Stimulated activated CD8-positive, alpha-beta memory T cell treated with anti-CD3 and anti-CD28 coated beads, Interleukin-12 subunit alpha, Interleukin-12 subunit beta, amount 100 ng/mL, for 24 hours (primary cell): Measurements from ENCODE around the gene LRP1B.
"Not testable (repeated sequence)": the region's sequence is repeated elsewhere in the genome, so short reads cannot be mapped to it uniquely, and the experiment has no call there.

Source experiments
- DNase-seq: peaks from one replicate; pipeline ENCODE4 v3.0.0-alpha.2; 2020; ENCODE audit errors: extremely low read depth

Gene LRP1B

DNA sequence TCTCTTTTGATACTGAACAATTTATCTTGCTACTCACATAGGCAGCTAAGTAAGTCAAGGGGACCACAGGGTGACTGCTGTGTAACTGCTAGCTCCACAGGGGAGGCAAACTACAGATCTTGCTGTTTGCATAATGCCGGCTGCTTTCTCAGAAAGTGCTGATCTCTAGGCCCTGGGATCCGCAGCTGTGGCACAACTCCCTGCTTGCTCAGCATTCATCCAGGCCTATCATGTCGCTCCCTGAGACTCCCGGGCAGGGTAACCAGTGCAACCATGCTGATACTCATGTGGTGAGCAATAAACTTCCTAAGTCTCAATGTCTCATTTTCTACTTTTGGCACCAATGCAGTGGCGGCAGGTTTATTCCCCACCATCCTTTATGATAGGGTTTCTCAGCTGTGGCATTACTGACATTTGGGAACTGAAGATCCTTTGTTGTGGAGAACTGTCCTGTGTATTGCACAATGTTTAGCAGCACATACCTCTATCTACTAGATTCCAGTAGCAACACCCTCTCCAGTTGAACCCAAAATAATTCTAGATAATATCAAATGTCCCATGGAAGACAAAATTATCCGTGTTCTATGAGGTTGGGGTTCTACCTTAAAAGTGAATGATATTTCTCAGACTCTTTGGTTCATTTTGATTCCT is 1101.3 kb downstream of the LRP1B start:
- no peak for DNase-seq

DNA sequence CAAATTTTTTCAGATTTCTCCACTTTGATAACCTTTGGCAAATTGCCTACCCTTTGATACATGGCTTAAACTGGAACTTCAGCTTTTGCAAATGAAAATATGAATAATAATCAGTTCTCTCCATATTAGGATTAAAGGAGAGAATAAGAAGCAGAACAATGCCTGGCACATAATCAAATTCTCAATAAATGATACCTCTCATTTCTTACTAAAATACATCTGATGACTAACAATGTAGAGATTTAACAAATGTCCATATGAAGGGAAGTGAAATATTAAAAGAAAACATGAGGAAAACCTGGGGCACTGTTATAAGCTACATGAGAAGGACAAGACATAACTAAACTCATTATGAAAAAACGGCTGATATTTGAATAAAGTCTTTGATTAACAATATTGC is 1103.6 kb downstream of the LRP1B start:
- DNase-seq, result no peak

DNA sequence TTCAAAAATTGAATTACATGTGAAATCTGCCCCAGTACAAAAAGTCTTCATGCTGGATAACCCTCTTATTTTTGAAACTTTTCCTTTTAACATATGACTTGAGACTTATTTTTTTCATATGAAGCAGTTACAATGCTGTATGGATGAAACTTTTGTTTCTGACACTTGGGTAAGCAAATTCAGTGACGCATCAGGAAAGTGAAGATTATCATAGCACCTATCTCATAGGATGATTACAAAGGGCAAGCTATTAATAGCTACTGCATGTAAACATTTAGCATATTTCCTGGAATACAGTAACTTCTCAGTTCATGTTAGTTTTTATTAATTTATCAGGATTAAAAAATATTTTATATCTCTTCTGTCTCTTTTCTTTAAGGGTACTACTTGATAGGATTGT is 1109.2 kb downstream of the LRP1B start:
- no peak for DNase-seq

DNA sequence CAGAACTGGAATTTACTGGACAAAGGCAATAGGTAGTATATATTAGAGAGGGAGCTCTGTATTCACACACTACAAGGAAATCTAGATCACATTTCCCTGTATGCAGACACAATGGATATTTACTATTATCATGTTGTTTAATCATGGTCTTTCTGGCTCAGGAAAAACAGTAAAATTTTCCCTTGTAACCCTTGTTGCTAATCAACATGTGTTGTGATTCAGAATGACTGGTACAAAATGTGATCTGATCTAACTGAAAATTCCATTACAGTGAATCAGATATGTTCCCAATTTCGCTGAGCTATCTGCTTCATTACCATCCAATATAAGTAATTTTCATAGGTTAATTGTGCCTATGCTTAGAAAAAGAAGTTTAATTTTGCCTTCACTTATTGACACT is 1109.7 kb downstream of the LRP1B start:
- no peak for DNase-seq

DNA sequence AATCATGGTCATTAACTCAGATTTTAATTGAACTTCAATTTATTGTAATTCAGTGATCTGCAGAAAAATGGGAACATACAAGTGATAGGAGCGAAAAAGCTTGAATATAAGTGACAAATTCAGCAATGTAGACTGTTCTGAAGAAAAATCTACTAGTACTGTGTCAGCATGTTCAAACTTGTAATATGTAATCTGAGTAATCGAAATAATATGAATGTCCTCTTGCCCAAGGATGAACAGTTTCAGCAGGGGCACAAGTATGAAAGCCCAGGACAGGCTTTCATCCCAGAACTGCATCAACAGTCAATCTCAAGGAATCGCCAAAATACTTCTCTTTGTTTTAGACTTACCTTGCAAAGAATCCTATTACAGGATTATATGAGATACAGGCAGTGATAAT is 1110.5 kb downstream of the LRP1B start:
- no peak for DNase-seq

DNA sequence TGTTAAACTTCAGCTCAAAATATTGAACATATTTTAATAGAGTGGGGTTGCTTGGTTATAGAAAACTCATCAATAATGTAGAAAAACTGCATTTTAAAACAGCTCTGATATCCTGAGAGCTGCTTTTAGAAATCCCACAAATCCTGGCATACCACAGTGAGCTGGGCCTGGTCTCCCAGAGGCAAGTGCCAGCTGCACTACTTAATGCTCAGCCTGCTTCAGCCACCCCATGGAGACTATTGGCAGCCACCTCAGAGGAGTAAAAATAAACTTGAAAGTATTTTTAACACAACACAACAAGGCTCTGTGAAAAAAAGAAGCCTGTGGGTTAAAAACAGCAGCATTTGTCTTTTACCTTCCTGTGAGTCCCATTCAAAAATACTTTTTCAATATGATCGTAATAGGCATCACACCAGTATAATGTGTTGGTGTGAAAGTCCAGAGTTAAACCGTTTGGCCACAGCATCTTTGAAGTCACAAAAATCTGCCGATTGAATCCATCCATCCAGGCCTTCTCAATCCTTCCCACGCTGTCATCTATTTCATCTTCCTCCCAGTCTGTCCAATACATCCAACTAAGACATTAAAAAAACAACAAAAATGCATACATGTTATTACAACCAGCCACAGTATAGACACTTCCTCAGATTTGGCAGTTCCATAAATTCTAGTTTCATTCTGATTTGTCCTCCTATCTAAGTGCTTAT is 1115.3 kb downstream of the LRP1B start:
- DNase-seq, result no peak

DNA sequence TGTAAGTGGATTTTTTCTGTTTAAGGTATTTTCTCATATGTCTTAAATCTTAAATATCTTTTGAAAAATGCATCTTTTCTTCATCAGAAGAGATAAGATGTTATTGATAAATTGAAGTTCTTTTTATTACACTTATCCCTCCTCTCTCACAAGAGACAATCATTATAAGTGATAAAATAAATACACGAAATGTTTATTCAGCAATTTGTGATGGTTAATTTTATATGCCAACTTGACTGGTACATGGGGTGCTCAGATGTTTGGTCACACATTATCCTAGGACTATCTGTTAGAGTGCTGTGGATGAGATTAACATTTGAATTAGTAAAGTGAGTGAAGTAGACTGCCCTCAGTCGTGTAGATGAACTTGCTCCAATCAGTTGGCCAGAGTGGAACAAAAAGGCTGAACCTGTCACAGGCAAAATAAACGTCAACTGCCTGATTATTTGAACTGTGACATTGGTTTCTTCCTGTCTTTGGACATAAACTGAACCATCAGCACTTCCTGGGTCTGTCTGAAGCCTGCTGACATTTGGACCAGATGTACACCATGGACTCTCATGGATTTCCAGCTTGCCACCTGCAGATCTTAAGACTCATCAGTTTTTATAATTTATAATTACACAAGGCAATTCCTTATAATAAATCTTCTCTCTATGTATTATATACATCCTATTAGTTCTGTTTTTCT is 1126.7 kb downstream of the LRP1B start:
- no peak for DNase-seq

DNA sequence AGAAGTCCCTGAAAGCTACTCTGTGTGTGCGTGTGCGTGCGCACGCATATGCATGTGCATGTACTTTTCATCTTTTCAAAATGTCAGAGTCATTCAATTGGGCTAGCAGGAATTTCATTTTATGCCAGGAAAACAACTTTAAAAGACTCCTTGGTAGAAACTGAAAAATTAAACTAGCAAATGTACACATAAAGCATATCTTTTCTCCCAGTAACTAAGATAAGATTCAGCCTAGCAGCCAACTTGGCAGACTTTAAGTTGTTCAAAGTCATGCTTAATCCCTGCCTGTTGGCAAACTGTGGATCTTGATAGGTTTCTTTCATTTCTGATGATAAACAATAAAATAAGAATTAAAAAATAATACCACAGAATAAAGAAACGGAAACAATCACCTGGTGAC is 1129.1 kb downstream of the LRP1B start:
- DNase-seq, result no peak

DNA sequence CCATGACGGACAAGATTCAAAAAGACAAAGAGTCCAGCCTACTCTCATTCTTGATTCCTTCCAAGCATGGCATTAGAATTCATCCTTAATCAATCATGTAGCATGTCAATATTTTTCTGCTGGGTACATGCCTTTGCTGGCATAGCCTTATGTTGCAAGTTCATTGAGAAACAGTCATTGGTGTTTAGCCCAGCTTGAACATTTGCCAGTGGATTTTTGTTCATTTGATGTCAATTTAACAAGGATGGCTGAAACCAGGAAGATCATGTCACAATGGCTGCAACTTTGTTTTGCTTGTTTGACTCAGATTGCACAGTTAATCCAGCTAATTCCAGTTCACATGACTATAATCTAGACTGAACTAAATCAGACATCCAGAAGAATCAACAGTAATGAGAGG is 1132.2 kb downstream of the LRP1B start:
- no peak for DNase-seq

DNA sequence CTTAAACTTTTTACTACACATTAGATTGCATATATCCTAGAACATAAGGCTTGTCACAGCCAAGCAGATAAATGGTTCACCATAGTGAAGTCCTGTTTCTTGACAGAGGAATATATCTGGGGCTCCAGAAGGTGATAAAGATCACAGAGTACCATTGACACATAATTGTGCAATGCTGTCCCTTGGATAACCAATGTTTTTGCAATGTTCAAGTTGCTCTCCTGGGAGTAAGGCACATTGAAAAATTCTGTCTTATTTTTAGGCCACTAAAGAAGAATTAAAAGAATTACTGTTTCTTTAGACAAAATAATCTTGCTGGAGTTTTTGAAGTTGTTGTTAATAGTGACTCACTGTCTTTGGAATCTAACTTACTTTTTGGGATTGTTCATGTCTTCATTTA is 1132.8 kb downstream of the LRP1B start:
- DNase-seq, result no peak

DNA sequence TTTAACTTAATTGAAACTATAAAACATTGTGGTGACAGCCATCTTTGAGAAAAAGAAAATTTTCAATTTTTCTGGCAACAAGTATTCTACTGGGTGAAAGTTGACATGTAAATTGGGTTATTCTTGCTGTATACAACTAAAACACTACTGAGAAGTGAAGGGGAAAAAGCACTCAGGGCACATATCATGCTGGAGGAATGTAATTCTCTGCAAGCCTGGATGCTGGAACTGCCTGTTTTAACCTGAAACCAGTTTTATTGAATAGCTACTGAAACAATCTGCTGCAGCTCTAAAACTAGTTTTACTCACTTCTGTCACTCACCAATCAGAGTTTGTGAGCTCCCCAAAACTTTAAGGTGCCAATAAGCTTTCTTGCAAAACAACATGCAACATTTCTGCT is 1136.0 kb downstream of the LRP1B start:
- no peak for DNase-seq

DNA sequence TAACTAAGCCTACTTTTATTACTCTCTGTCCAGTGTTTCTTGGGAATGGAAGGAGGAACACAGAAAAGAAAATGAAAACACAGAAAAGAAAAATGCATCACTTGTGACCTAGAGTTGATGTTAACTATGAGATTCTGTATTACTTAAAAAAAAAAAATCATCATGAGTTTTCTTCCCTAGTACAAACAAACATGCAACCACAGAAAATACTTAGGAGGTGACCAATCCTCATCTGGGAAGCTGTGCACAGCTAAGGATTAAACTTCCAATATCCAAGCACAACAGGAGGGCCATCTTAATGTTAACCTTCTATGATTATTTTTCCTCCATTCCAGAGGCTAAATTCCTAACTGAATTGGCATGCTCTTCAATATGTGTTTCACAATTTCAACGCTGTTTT is 1140.4 kb downstream of the LRP1B start:
- no peak for DNase-seq

DNA sequence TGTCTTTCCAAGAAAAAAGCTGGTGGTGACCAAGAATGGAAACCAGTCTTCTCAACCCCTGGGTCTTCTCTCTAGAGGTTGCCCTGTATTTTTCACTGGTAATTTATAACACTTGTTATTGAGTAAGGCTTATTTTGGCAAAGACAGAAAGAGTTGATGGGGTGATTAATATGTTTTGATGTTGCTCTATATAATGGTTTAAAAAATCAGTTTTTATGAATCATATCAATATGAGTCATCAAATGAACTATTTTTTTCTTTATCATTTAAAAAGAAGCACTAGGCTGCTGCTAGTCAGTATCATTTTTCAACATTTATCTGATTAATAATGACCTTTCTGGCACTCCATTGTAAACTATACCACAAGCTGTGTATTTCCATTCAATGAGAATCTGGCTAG is 1142.2 kb downstream of the LRP1B start:
- DNase-seq, result no peak

DNA sequence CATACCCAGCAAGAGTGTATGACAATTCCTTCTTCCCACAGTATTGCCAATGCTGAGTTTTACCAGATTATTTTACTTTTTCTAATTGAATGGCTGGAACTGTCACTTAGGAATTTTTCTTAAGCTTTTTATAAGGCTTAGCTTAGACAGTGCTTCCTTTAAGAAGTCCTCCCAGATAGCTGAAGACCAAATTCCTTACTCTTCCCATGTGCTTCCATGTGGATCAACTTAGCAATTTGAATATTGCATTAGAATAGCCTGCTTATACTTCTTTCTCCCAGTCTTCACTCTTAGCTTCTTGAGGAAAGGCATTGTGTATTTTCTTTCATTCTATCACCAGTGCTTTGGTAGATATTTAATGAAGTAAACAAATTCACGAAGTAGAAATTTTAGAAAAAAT is 1144.4 kb downstream of the LRP1B start:
- no peak for DNase-seq

DNA sequence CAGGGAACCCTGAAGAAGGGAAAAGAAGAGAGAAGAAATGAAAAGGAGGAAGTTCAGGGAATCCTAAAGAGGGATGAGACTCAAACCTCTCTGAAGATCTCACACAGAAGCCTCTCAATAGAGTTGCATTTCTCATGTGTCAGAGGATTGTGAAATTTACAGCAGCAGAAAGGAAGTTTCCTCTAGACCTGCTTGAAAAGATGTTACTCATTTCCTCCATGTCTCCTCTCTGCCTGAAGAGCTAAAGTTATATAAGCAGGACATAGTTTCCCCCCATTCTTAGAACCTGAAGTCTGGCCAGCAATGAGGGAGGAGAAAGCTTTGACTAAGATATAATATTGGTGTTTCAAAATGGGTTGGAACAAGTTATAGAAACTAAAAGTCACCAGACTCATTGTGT is 1155.6 kb downstream of the LRP1B start:
- no peak for DNase-seq

DNA sequence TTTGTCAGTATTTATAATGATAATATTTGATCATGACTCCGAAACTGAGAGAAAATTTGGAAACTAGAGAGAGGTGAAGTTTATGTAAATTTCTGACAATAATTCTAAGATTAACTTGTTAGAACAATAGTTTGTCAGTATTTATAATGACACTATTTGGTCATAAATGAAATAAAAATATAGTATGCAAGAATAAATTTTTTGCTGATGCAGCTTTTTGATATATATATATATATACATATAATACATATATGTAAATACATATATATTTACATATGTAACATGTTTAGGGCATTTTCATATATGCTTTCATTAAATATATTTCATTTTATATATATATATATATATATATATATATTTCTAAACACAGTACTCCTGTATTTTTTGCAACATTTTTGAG is 1158.1 kb downstream of the LRP1B start:
- DNase-seq, result no peak

DNA sequence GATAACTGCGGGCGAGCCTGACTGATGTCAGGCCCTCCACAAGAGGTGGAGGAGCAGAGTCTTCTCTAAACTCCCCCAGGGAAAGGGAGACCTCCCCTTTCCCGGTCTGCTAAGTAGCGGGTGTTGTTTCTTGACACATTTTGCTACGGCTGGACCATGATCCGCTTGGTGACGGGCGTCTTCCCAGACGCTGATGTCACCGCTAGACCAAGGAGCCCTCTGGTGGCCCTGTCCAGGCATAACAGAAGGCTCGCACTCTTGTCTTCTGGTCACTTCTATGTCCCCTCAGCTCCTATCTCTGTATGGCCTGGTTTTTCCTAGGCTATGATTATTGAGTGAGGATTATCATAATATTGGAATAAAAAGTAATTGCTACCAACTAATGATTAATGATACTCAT is 1166.5 kb downstream of the LRP1B start:
- DNase-seq, result not testable (repeated sequence)

DNA sequence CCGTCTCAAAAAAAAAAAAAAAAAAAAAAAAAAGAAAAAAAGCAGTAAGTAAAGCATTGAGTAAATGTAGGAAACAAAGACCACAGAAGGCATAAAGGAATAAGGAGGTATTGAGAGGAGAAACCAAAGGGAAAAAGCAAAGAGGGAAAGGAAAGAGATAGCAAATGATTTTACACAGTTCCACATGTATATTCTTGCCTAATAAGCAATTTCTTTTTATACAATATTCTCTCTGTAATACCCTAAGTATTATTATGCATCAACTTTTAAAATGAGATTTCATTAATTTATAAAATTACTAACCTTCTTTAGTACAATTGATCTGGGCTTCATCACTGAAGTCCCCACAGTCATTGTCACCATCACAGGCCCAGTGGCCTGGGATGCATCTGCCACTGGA is 1180.9 kb downstream of the LRP1B start:
- DNase-seq, result no peak

DNA sequence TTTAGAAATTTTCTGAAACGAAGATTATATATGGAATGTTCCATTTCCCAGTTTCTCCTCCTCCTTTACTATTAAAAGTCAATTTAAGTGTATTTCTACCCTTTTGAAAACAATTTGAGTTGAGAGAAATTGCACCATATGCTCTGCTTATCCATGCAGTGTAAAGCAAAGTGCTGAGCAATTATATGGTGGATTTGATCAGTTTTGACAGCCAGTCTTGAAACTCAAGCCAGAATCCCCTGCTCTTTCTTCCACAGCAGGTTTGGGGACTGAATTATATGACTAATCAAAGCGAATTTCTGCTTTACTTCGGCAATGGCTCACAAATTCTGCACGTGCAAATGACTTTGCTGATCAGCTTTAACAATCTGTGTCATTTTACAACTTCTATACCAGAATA is 1183.6 kb downstream of the LRP1B start:
- no peak for DNase-seq

DNA sequence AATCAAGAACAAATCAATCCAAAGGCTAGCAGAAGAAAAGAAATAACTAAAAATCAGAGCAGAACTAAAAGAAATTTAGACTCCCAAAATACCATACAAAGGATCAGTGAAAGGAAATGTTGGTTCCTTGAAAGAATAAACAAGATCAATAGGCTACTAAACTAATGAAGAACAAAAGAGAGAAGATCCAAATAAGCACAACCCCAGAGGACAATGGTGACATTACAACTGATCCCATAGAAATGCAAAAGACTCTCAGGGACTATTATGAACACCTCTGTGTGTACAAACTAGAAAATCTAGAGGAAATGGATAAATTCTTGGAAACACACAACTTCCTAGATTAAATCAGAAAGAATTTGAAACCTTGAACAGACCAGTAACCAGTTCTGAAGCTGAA is 1186.9 kb downstream of the LRP1B start:
- DNase-seq, result no peak

DNA sequence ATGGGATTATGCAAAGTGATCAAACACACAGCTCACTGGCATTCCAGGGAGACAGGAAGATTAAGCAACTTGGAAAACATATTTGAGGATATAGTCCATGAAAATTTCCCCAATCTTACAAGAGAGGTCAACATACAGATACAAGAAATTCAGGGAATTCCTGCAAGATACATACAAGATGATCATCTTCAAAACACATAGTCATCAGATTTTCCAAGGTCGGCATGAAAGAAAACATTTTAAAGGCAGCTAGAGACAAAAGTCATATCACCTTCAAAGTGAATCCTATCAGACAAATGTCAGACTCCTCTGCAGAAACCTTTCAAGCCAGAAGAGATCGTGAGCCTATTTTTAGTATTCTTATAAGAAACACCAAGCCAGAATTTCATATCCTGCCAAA is 1188.5 kb downstream of the LRP1B start:
- no peak for DNase-seq

DNA sequence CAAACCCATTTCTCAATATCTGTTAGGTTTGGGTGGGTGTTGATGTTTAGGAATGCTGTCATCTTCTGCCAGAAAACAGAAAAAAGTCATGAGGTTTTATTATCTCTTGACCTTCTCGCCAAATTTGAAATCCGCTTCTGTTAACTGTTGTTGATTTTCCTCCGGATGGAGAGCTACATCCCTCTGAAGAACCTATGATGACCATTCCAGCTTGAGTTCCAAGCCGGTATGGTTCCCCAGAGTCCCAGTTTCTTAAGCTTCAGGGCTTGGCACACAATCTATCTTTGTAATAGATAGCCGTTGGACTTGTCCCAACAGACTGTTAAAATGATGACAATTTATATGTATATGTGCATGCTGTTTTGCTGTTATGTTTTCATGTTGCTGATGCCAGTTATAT is 1201.0 kb downstream of the LRP1B start:
- DNase-seq, result no peak

DNA sequence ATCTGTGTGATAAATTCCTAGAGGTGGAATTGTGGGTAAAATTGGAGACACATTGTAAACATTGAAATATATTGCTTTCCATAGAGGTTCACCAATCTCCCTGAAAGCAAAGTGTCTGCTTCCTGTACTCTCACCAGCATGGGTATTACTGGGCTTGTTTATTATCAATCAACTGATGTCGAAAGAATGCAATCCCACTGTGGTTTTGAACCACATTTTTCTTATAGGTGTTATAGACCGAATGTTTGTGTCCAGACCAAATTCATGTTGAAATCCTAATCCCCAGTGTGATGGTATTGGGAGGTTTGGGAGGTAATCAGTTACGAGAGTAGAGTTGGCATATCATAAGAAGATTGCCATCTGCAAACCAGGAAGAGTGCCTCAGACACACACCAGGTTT is 1212.4 kb downstream of the LRP1B start:
- DNase-seq, result no peak
